NCI-H526 (cell line): ENCODE results near the gene ZNF814.
"Not testable (repeated sequence)": the region's sequence is repeated elsewhere in the genome, so short reads cannot be mapped to it uniquely, and the experiment has no call there.

ENCODE experiments used
- DNase-seq, 2 experiments: peaks; one replicate each; lab custom pipeline; 2025; lab: John Stamatoyannopoulos, UW

The ZNF814 gene

DNA sequence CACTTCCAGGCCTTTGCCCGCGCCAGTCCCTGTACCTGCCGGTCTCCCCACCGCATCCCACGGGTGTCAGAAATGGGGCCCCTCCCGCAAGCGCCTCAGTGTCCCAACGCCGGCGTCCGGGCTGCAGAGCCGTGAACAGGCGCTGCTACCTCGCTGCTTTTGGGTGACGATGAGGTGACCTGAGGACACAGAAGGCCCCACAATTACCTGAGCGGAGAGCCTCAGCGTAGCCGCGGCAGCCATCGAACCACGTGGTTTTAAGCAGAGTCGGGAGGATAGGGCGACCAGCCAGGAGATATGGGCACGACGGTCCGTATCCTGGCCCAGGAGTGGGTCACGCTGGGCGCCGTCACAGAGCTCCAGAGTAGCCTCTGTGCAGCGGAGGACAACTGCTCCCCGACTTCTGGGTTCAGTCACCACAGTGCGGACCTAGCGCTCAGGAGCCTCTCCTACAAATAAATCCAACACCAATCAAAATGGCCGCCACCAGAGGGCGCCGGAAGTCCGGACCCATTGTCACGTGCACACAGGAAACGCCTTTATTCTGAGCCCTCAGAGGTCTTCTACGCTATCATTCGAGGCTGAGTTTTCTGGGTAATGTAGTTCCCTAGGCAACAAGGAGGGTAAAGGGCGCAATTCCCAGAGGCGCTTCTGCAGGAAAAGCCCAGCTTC is at the start of gene ZNF814:
Gene ZNF814 (minus strand): TSS at position 478 of the 672 bp plus-strand sequence. CDS start 235 bp downstream, at position 243.
- peak; percentile 52 to 80 for DNase-seq

DNA sequence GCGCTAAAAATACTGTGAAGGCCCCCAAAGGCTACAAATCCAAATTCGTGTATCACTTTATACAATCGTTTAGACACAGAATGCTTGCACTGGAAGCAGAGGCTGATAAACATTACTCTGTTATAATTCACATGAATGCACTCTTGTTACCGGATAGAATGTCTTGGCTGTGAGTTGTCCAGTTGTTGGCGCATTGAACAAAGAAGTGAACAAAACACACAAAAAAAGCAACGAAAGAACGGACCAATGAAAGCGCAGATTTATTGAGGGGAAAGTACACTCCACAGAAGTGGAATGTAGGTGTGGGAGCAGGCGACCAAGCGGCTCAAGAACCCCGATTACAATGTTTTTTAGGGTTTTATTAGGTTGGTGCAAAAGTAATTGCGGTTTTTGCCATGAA is 46.9 kb upstream of the ZNF814 start:
- no peak for DNase-seq

DNA sequence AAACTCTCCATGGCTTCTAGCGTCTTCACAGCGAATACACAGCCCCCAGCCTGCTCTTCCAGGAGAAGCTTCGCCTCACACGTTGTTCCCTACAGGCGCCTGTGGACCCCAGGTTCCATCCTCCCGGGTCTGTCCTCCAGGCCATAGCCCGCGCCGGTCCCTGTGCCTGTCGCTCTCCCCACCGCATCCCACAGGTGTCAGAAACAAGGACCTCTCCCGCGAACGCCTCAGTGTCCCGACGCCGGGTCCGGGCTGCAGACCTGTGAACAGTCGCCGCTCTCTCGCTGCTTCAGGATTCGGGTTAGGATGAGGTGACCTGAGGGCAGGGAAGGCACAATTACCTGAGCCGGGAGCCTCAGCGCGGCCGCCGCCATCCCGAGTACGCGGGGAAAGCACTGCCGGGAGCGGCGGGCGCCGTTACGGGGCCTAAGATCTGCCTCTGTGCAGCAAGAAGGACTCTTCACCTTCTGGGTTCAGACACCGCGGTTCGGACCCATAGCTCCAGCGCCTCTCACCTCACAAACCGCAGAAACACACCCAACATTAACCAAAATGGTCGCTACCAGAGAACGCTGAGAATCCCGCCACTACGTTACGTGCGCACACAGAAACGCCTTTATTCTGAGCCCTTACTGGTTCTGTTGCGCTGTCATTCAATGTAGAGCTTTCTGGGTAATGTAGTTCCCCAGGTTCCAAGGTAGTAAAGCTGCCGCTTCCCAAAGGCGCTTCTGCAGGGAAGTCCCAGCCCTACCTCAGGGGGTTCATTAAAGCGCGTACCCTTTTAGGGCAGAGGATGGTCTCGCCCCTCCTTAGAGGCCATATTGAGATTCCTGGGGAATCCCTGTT is 46.2 kb upstream of the ZNF814 start, which contains the start of gene ZNF418:
Gene ZNF418 (minus strand): TSS at position 583 of the 846 bp plus-strand sequence. CDS start 1,580 bp downstream, outside the sequence.
- DNase-seq: no peak

DNA sequence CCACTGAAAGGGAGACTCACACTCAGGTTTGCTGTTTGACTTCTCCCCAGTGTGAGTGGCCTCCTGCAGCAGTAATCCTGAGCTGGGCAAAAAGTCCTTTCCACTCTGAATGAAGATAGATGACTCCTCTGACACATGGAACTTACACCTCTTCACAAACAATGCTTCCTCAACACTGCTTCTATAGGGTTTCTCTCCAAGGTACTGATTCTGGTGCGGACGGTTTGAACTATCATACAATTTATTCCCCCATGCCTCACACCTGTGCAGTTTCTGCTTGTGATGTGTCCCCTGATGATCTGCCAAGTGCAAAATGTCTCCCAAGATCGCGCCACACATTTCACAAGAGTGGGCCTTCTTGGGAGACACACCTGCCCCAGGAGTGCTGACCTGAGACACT is 38.8 kb upstream of the ZNF814 start:
- no peak for DNase-seq

DNA sequence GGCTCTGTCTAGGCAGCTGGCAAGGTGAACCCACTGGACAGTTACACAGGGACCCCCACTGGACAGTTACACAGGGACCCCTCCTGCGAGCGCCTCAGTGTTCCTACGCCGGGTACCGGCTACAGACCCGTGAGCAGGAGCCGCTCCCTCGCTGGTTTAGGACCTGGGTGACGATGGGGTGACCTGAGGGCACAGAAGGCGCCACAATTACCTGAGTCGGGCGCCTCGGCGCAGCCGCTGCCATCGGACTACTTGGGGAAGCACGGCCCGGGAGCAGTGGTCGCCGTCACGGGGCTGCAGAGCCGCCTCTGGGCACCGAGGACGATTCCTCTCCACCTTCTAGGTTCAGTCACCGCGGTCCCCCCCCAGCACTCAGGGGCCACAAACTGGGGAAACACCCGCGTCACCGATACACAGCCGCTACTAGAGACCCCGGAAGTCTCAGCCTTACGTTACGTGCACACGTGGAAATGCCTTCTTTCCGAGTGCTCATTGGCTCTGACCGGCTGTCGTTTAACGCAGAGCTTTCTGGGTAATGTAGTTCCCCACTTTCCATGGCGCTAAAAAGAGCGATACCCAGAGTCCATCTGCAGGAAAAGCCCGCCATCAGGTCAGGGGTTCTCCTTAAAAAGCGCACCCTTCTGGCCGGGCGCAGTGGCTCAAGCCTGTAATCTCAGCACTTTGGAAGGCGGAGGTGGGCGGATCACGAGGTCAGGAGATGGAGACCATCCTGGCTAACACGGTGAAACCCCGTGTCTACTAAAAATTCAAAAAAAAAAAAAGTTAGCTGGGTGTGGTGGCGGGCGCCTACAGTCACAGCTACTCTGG is 27.5 kb upstream of the ZNF814 start, which contains the start of gene ZNF417:
Gene ZNF417 (minus strand): TSS at position 425 of the 828 bp plus-strand sequence. CDS start 181 bp downstream, at position 244.
- peak; percentile 94 to 97 for DNase-seq

DNA sequence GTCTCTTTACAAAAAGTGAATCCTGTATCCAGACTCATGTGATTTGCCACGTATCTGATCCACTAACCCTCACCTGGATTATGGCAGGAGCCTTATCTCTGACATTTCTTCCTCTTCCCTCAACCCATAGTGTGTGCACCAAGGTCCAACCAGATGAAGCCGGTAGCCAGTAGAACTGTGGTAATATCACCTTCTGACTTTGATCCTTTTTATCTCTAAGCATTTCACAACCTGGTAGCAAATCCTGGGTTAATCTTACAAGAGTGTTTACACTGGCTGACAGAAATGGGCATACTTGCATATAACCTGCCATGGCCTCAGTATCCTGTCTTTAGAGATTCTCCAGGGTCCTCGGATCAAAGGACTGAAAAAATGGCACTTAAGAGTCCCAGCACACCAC is 25.7 kb upstream of the ZNF814 start:
- no peak for DNase-seq

DNA sequence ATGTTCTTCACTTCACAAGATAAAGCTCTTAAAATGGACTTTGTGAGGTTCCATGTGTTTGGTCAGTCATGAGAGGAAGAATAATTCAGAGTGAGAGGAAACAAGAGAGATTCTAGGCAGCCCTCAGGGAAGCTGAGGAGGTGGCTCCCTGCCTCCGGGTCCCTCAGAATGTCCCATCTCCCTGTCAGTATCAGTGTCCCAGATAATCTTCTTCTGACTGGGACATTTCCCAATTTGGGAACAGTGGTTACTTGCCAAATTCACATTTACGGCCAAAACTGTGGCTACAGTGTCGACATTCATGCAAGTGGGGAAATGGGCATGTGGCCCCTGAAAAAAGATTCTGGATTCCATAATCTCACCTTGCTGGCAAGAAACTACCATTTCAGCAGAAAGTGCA is 18.6 kb upstream of the ZNF814 start:
- no peak for DNase-seq

DNA sequence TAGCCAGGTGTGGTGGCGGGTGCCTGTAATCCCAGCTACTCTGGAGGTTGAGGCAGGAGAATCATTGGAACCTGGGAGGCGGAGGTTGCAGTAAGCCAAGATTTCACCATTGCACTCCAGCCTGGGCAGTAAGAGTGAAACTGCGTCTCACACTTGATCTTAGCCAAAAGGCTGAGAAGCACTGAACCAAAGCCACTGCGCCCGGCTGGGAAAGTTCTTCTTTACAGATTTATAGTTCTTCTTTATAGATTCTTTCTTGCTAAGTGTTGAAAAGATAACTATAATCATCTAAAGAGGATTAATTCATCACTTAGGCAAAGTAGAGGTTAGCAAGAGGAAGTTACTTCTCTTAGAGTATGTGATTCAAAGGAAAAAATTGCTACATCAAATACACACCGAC is 16.4 kb upstream of the ZNF814 start:
- DNase-seq: no peak

DNA sequence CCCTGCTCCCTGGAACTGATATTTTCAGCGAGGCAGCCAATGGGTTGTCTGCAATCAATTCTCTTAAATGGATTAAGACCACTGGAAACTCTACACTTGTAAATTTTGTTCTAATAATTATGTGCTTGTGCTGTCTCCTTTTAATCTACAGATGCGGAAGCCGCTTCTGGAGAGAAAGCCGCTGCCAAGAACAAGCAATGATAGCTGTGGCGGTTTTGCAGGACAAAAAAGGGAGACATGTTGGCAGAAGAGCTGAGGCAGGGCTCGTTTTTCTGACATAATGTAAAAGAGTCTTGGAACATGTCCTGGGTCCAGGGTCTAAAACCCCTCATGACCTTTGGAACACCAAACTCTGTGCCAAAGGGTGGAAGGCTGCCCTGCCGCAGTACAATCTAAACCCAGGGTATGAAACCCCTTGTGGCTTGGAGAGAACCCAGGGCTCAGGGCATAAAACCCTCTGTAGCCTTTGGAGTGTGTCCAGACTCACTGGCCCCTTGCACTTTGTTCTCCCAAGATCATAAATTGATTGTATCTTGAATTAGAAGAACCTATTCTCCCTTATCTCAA is 14.9 kb upstream of the ZNF814 start:
- no peak for DNase-seq

DNA sequence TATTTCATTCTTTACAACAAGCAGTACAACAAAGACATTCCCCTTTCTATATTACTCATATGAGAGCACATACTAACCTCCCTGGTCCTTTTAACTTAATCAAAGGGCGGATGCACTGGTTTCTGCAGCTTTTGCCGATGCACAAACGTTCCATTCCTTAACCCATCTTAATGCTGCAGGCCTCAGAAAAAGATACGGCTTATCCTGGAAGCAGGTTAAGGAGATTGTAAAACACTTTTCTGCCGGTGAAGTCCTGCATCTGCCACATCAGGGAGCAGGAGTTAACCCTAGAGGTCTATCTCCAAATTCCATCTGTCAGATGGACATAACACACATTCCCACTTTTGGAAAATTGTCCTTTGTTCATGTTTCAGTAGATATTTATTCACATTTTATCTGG is 11.5 kb upstream of the ZNF814 start:
- no peak for DNase-seq

DNA sequence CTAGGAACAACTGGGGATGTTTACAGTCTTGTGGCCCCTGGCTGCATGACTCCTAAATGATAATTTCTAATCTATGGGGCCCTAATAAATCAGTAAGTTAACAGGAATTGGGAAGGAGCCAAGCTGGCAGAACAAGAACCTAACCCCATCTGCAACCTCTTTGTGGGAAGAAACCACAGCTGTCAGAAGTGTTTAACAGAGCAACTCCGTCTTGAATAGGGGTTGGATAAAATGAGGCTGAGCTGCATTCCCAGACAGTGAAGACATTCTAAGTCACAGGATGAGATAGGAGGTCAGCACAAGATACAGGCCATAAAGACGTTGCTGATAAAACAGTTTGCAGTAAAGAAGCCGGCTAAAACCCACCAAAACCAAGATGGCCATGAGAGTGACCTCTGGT is 1.9 kb upstream of the ZNF814 start:
- DNase-seq: not testable (repeated sequence)

DNA sequence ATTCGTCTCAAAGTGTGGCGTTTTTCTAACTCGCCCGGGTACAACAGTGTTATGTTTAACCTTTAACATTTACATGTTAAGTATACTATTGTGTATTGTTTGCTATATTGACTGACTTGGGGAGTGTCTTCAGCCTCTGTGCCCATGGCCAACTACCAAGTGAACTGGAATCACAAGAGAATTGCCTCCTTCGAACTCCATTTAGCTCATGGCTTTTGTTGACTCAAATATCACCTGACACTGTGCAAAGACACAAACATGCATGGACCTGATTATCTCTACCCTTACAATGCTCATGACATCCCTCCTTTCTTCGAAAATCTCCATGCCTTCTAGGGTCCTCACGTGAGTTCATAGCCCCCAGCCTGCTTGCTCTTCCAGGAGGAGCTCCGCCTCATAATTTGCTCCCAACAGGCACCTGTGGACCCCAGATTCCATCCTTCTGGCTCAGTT is 704 bp downstream of the ZNF814 start:
- no peak for DNase-seq

DNA sequence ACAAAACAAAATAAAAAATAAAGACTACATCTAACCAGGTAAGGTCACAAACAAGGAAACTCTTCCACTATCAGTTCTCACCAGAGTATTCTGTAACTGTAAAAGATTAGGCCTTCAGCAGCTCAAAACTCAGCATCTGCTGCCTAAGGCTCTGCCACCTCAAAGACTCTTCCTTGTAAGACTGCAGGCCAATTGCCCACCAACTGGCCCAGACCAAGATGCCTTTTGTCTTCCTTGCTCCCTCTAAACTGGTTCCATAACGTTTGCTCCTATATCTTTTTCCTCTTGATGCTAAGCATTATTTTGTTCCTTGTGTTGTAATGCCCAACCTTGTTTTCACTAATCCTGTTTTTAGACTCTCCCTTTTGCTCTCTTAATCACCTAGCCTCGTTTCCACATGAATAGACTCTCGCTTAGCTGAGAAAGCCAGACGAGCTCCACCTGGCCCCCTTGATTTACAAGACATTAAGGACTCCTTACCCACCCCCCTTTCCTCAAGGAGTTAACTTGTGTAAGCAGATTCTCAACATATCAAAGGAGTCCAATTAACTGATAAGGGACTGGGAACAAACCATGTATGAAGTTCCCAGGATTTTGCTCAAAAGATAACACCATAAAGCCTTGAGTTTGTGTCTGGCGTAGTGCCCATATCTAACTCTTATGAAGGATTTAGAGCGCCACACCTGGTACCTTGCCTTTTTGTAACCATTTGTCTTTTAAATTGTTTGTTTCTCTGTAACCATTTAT is 1.5 kb downstream of the ZNF814 start:
- no peak for DNase-seq

DNA sequence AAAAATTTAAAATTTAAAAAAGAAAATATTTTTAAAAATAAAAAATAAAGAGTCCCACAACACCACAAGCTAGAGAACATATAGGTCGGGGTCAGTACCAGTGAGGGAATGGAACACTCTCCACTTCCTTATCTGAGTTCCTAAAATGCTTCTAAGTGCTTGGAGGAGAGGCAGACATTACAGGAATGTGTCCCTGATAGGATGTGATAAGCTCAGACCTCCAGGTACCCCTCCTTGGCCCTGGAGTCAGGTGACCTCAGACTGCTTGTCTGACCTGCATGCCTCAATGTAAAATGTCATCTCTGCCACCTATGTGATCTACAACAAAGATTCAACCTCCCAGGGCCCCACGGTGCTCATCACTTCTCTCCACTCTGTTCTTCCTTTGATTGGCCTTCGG is 2.8 kb downstream of the ZNF814 start:
- no peak for DNase-seq

DNA sequence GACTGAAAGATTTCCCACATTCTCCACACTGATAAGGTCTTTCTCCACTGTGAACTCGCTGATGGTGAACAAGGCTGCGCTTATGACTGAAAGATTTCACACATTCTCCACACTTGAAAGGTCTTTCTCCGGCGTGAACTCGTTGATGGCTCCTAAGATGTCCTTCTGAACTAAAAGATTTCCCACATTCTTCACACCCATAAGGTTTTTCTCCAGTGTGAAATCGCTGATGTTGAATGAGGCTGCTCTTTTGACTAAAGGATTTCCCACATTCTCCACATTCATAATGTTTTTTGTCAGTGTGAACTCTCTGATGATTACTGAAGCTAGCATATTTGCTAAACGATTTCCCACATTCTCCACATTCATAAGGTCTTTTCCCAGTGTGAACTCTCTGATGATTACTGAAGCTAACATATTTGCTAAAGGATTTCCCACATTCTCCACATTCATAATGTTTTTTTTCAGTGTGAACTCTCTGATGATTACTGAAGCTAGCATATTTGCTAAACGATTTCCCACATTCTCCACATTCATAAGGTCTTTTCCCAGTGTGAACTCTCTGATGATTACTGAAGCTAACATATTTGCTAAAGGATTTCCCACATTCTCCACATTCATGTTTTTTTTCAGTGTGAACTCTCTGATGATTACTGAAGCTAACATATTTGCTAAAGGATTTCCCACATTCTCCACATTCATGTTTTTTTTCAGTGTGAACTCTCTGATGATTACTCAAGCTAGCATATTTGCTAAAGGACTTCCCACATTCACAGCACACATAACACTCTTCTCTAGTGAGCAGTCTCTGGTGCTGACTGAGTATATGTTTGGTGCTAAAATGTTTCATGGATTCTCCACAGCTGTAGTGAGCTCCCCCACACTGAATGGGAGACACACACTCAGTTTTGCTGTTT is 14.7 kb downstream of the ZNF814 start:
- not testable (repeated sequence) for DNase-seq

DNA sequence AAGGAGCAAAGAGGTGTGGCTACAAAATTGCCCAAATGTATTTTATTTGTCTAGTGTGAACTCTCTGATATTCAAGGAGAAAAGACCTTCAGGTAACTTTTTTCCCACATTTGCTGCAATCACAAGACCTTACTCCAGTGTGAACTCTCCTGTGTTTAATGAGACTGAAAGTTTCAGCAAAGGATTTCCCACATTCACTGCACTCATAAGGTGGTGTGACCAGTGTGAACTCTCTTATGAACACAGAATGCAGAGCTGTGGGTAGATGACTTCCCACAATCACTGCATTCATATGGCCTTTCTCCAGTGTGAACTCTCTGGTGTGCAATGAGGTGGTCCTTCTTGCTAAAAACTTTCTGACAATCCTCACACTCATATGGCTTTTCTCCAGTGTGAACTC is 16.4 kb downstream of the ZNF814 start:
- no peak for DNase-seq

DNA sequence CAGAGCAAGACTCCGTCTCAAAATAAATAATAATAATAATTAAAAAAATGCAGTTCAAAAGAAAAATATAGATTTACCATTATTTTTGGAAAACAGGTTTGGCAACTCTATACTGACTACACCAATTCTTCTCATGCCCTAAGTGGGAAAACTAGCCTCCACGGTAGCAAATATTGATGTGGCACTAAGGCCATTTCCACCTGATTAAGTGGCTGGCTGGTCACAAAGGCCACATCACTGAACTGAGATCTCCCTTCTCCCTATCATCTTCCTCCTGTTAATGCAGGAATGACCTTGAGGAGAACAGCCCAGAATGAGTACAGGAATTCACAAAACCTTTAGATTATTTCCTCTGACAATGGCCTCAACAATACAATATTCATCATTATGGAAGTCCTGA is 18.6 kb downstream of the ZNF814 start:
- no peak for DNase-seq

DNA sequence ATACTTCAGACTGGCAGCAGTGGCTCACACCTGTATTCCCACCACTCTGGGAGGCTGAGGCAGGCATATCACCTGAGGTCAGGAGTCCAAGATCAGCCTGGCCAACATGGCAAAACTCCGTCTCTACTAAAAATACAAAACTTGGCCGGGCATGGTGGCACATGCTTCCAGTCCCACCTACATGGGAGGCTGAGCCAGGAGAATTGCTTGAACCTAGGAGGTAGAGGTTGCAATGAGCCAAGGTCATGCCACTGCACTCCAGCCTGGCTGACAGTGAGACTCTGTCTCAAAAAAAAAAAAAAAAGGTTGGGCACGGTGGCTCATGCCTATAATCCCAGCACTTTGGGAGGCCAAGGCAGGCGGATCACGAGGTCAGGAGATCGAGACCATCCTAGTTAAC is 19.2 kb downstream of the ZNF814 start:
- not testable (repeated sequence) for DNase-seq

DNA sequence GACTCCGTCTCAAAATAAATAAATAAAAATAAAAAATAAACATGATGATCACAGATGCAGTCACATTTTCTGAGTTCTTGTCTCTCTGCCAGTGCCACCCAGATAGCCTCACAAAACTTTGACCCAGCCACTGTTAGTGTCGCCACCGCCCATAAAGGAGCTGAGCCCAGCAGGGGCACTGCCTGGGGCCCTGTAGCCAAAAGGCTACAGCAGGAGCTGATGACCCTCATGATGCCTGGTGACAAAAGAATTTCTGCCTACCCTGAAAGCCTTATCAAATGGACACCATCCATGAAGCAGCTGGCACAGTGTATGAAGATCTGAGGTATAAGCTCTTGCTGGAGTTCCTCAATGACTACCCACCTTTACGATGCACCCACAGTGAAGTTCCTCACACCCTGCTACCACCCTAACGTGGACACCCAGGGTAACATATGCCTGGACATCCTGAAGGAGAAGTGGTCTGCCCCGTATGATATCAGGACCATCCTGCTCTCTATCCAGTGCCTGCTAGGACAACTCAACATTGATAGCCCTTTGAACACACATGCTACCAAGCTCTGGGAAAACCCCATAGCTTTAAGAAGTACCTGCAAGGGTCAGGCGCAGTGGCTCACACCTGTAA is 20.9 kb downstream of the ZNF814 start:
- no peak for DNase-seq
